ENCODE measurements around the gene BCAS4.
"Not testable (repeated sequence)": the region's sequence is repeated elsewhere in the genome, so short reads cannot be mapped to it uniquely, and the experiment has no call there.

The BCAS4 gene

GRCh38 chr20:50876063-50876685, 81.3 kb downstream of the BCAS4 start:
- no peak overlapping the region for H3K27ac ChIP-seq
- TF ChIP-seq CTCF (IDR thresholded peaks at IDR 0.05) = no peak
- intact Hi-C loops (cut with DNase I; ENCODE audit: low total_unique reads) = no loop called here
- H3K4me1 ChIP-seq = no peaks in the 10 kb centered on the region
- no peak overlapping the region for H3K4me3 ChIP-seq
- no peaks in the 10 kb centered on the region for H3K9me3 ChIP-seq
- no peaks in the 10 kb centered on the region for H3K27me3 ChIP-seq
- peaks cover 4 to 33% (median 4%) of the 10 kb centered on the region in 3 donors for H3K36me3 ChIP-seq
- DNase-seq = no peak

GRCh38 chr20:50876816-50877215, 82.0 kb downstream of the BCAS4 start:
- DNase-seq = no peak
- H3K4me3 ChIP-seq = no peak overlapping the region
- H3K4me1 ChIP-seq = no peaks in the 10 kb centered on the region
- TF ChIP-seq CTCF (IDR thresholded peaks at IDR 0.05) = no peak
- peaks cover 4 to 33% (median 4%) of the 10 kb centered on the region in 3 donors for H3K36me3 ChIP-seq
- H3K27me3 ChIP-seq = no peaks in the 10 kb centered on the region
- intact Hi-C loops (cut with DNase I; ENCODE audit: low total_unique reads) = no loop called here
- no peaks in the 10 kb centered on the region for H3K9me3 ChIP-seq
- H3K27ac ChIP-seq = no peak overlapping the region

- Histone ChIP-seq H3K4me3 (no peak overlapping the region), H3K4me1 (no peaks in the 10 kb centered on the region), H3K9me3 (no peaks in the 10 kb centered on the region), H3K36me3 (peaks cover 4 to 33% (median 4%) of the 10 kb centered on the region in 3 donors), H3K27ac (no peak overlapping the region), H3K27me3 (no peaks in the 10 kb centered on the region)
- intact Hi-C loops (cut with DNase I; ENCODE audit: low total_unique reads) = no loop called here
- TF ChIP-seq CTCF (IDR thresholded peaks at IDR 0.05) = no peak
- no peak for DNase-seq
Observed at GRCh38 chr20:50877232-50877743, 82.4 kb downstream of the BCAS4 start.

GRCh38 chr20:50879649-50880550, 85.0 kb downstream of the BCAS4 start:
- Histone ChIP-seq H3K36me3 (peaks cover 4 to 33% (median 4%) of the 10 kb centered on the region in 3 donors), H3K4me1 (no peaks in the 10 kb centered on the region), H3K4me3 (no peak overlapping the region), H3K27me3 (no peaks in the 10 kb centered on the region), H3K9me3 (no peaks in the 10 kb centered on the region), H3K27ac (no peak overlapping the region)
- TF ChIP-seq CTCF (IDR thresholded peaks at IDR 0.05) = no peak
- intact Hi-C loops (cut with DNase I; ENCODE audit: low total_unique reads) = no loop called here
- peak in 1 of 2 donors; percentile 0 for DNase-seq

- H3K9me3 ChIP-seq; H3K4me3 ChIP-seq; intact Hi-C loops (cut with DNase I; ENCODE audit: low total_unique reads); H3K27ac ChIP-seq; H3K27me3 ChIP-seq; H3K4me1 ChIP-seq: not testable (repeated sequence)
- DNase-seq = peak in 1 of 2 donors; percentile 9
- H3K36me3 ChIP-seq = peaks cover 4 to 26% (median 5%) of the 10 kb centered on the region in 3 donors
Observed at GRCh38 chr20:50881759-50882424, 87.0 kb downstream of the BCAS4 start.
